Fibroblast of mammary gland (primary cell): ENCODE data around the gene AMPD1.

ENCODE experiments used
- DNase-seq: peaks from one replicate; pipeline ENCODE4 v3.0.0-alpha.2; 2010; ENCODE audit warnings: low read depth
- H3K4me3 ChIP-seq: 2 replicates; pipeline ENCODE4 v1.5.1; 2011; ENCODE audit warnings: low read depth, mild to moderate bottlenecking, low read length, moderate library complexity; ENCODE audit not compliant: control insufficient read depth
- CTCF ChIP-seq: conservative IDR thresholded peaks from 2 replicates; pipeline ENCODE4 v1.5.1; 2011; ENCODE audit warnings: low read depth, low read length, inconsistent platforms; ENCODE audit not compliant: control insufficient read depth, insufficient read depth

The AMPD1 gene

GRCh38 chr1:114666954-114667353, 28.4 kb downstream of the AMPD1 start:
- no peak for TF ChIP-seq CTCF
- no peak for DNase-seq
- no peak overlapping the region for H3K4me3 ChIP-seq

GRCh38 chr1:114660238-114660637, 35.1 kb downstream of the AMPD1 start:
- no peak for DNase-seq
- no peak overlapping the region for H3K4me3 ChIP-seq
- no peak for TF ChIP-seq CTCF

- no peak overlapping the region for H3K4me3 ChIP-seq
- TF ChIP-seq CTCF, result no peak
- no peak for DNase-seq
Measured at GRCh38 chr1:114651893-114652292, 43.5 kb downstream of the AMPD1 start.

- TF ChIP-seq CTCF, result no peak
- DNase-seq, result no peak
- no peak overlapping the region for H3K4me3 ChIP-seq
Measured at GRCh38 chr1:114648503-114648902, 46.8 kb downstream of the AMPD1 start.

- no peak overlapping the region for H3K4me3 ChIP-seq
- no peak for DNase-seq
- no peak for TF ChIP-seq CTCF
Measured at GRCh38 chr1:114641377-114641776, 54.0 kb downstream of the AMPD1 start.

- TF ChIP-seq CTCF, result no peak
- no peak overlapping the region for H3K4me3 ChIP-seq
- no peak for DNase-seq
Measured at GRCh38 chr1:114638910-114639309, 56.4 kb downstream of the AMPD1 start.

GRCh38 chr1:114632427-114632826, 62.9 kb downstream of the AMPD1 start:
- no peak for DNase-seq
- no peak for TF ChIP-seq CTCF
- H3K4me3 ChIP-seq, result no peak overlapping the region
